Stimulated activated naive B cell treated with anti-CD40 and anti-IgM and Interleukin-4, amounts not matched to agents 10 μg/mL and 1 μg/mL and 100 μg/mL, for 72 hours (primary cell): ENCODE data around the gene FHIT.

Experiments used
- ATAC-seq, 2 donors: fragments of 150-1000 bp; cut with Tn5 transposase; replicated peaks; 2 replicates each; pipeline ENCODE4 v1.10.0; 2021; ENCODE audit warnings: moderate library complexity in 1 of 2
- DNase-seq: peaks from one replicate; pipeline ENCODE4 v3.0.0; 2021
- H3K27ac Mint-ChIP-seq: one replicate; pipeline ENCODE4 v1.8.0; 2022; ENCODE audit warnings: mild to moderate bottlenecking, mixed read lengths
- H3K27me3 Mint-ChIP-seq, 2 donors: one replicate each; pipeline ENCODE4 v1.8.0; 2022; ENCODE audit warnings: mixed read lengths in 2 of 2
- H3K36me3 Mint-ChIP-seq, 2 donors: one replicate each; pipeline ENCODE4 v1.8.0; 2022; ENCODE audit warnings: mixed read lengths in 2 of 2, mild to moderate bottlenecking in 1 of 2
- H3K4me1 Mint-ChIP-seq, 2 donors: one replicate each; pipeline ENCODE4 v1.8.0; 2022; ENCODE audit warnings: mixed read lengths in 2 of 2, mild to moderate bottlenecking in 1 of 2
- H3K4me3 Mint-ChIP-seq, 2 donors: one replicate each; pipeline ENCODE4 v1.8.0; 2022; ENCODE audit warnings: mild to moderate bottlenecking in 2 of 2, mixed read lengths in 2 of 2, moderate library complexity in 1 of 2
- H3K9me3 Mint-ChIP-seq, 2 donors: one replicate each; pipeline ENCODE4 v1.8.0; 2022; ENCODE audit warnings: mixed read lengths in 2 of 2, mild to moderate bottlenecking in 1 of 2

Gene FHIT

GRCh38 chr3:60528651-60529050 lies 722.6 kb downstream of the FHIT start:
- H3K36me3 Mint-ChIP-seq, result peaks cover 0 to 7% of the 10 kb centered on the region in 2 donors
- no peak overlapping the region for H3K4me3 Mint-ChIP-seq
- H3K27me3 Mint-ChIP-seq, result no peaks in the 10 kb centered on the region
- no peaks in the 10 kb centered on the region for H3K9me3 Mint-ChIP-seq
- peak; percentile 79 to 83 for ATAC-seq
- H3K27ac Mint-ChIP-seq, result no peak overlapping the region
- DNase-seq, result no peak
- peaks cover 8 to 10% of the 10 kb centered on the region in 2 donors for H3K4me1 Mint-ChIP-seq

GRCh38 chr3:60523536-60523935 lies 727.7 kb downstream of the FHIT start:
- DNase-seq (no peak), ATAC-seq (no peak)
- Mint-ChIP-seq H3K27ac (no peak overlapping the region), H3K4me1 (peaks cover 5 to 10% of the 10 kb centered on the region in 2 donors), H3K9me3 (peaks cover 2 to 4% of the 10 kb centered on the region in 2 donors), H3K27me3 (no peaks in the 10 kb centered on the region), H3K36me3 (peaks cover 5 to 13% of the 10 kb centered on the region in 2 donors), H3K4me3 (no peak overlapping the region)

GRCh38 chr3:60517134-60517533 lies 734.1 kb downstream of the FHIT start:
- Mint-ChIP-seq H3K27ac (no peak overlapping the region), H3K9me3 (no peaks in the 10 kb centered on the region), H3K4me3 (no peak overlapping the region), H3K36me3 (peaks cover 2 to 5% of the 10 kb centered on the region in 2 donors), H3K4me1 (peaks cover 3 to 6% of the 10 kb centered on the region in 2 donors), H3K27me3 (no peaks in the 10 kb centered on the region)
- DNase-seq (no peak), ATAC-seq (no peak)

GRCh38 chr3:60514866-60515265 lies 736.4 kb downstream of the FHIT start:
- no peaks in the 10 kb centered on the region for H3K9me3 Mint-ChIP-seq
- no peaks in the 10 kb centered on the region for H3K4me1 Mint-ChIP-seq
- DNase-seq (no peak), ATAC-seq (no peak)
- no peak overlapping the region for H3K4me3 Mint-ChIP-seq
- H3K27me3 Mint-ChIP-seq, result no peaks in the 10 kb centered on the region
- H3K36me3 Mint-ChIP-seq, result no peaks in the 10 kb centered on the region
- peak overlapping the region; percentile 11 for H3K27ac Mint-ChIP-seq

- H3K9me3 Mint-ChIP-seq, result no peaks in the 10 kb centered on the region
- no peaks in the 10 kb centered on the region for H3K27me3 Mint-ChIP-seq
- H3K4me1 Mint-ChIP-seq, result no peaks in the 10 kb centered on the region
- no peak for DNase-seq
- H3K36me3 Mint-ChIP-seq, result no peaks in the 10 kb centered on the region
- no peak overlapping the region for H3K27ac Mint-ChIP-seq
- no peak for ATAC-seq
- H3K4me3 Mint-ChIP-seq, result no peak overlapping the region
Observed at GRCh38 chr3:60514085-60514649, 737.1 kb downstream of the FHIT start.

- Mint-ChIP-seq H3K27ac (peak overlapping the region; percentile 1), H3K27me3 (no peaks in the 10 kb centered on the region), H3K4me3 (no peak overlapping the region), H3K9me3 (peaks cover 0 to 3% of the 10 kb centered on the region in 2 donors), H3K36me3 (no peaks in the 10 kb centered on the region), H3K4me1 (no peaks in the 10 kb centered on the region)
- no peak for DNase-seq
- no peak for ATAC-seq
Observed at GRCh38 chr3:60513241-60513640, 738.0 kb downstream of the FHIT start.

GRCh38 chr3:60512506-60512905 lies 738.7 kb downstream of the FHIT start:
- ATAC-seq, result no peak
- H3K9me3 Mint-ChIP-seq, result peaks cover 5 to 6% of the 10 kb centered on the region in 2 donors
- no peak for DNase-seq
- H3K36me3 Mint-ChIP-seq, result peaks cover 0 to 2% of the 10 kb centered on the region in 2 donors
- no peaks in the 10 kb centered on the region for H3K27me3 Mint-ChIP-seq
- H3K27ac Mint-ChIP-seq, result no peak overlapping the region
- H3K4me1 Mint-ChIP-seq, result peaks cover 5% of the 10 kb centered on the region in 2 donors
- no peak overlapping the region for H3K4me3 Mint-ChIP-seq

GRCh38 chr3:60509471-60509870 lies 741.8 kb downstream of the FHIT start:
- H3K27ac Mint-ChIP-seq, result no peak overlapping the region
- H3K9me3 Mint-ChIP-seq, result peaks cover 9 to 11% of the 10 kb centered on the region in 2 donors
- peaks cover 9 to 19% of the 10 kb centered on the region in 2 donors for H3K4me1 Mint-ChIP-seq
- DNase-seq (no peak), ATAC-seq (no peak)
- no peaks in the 10 kb centered on the region for H3K27me3 Mint-ChIP-seq
- peaks cover 7 to 10% of the 10 kb centered on the region in 2 donors for H3K36me3 Mint-ChIP-seq
- no peak overlapping the region for H3K4me3 Mint-ChIP-seq

- DNase-seq, result peak; percentile 73
- H3K9me3 Mint-ChIP-seq, result peaks cover 9 to 14% of the 10 kb centered on the region in 2 donors
Observed at GRCh38 chr3:60504827-60505457, 746.3 kb downstream of the FHIT start.

GRCh38 chr3:60501314-60501713 lies 749.9 kb downstream of the FHIT start:
- H3K27me3 Mint-ChIP-seq, result no peaks in the 10 kb centered on the region
- DNase-seq (no peak), ATAC-seq (no peak)
- peaks cover 2 to 14% of the 10 kb centered on the region in 2 donors for H3K4me1 Mint-ChIP-seq
- H3K27ac Mint-ChIP-seq, result no peak overlapping the region
- peaks cover 3 to 8% of the 10 kb centered on the region in 2 donors for H3K9me3 Mint-ChIP-seq
- peaks cover 2 to 9% of the 10 kb centered on the region in 2 donors for H3K36me3 Mint-ChIP-seq
- H3K4me3 Mint-ChIP-seq, result no peak overlapping the region

More at GRCh38 chr3:60504827-60505457, 746.3 kb downstream of the FHIT start:
- Mint-ChIP-seq H3K27ac (peak overlapping the region; percentile 56), H3K4me3 (no peak overlapping the region), H3K4me1 (peaks cover 11 to 19% of the 10 kb centered on the region in 2 donors), H3K27me3 (no peaks in the 10 kb centered on the region), H3K36me3 (peaks cover 7 to 10% of the 10 kb centered on the region in 2 donors)
- peak; percentile 95 to 97 for ATAC-seq

GRCh38 chr3:60497902-60498301 lies 753.4 kb downstream of the FHIT start:
- Mint-ChIP-seq H3K27ac (no peak overlapping the region), H3K4me1 (peaks cover 0 to 2% of the 10 kb centered on the region in 2 donors), H3K9me3 (peaks cover 3 to 11% of the 10 kb centered on the region in 2 donors), H3K4me3 (no peak overlapping the region), H3K27me3 (no peaks in the 10 kb centered on the region), H3K36me3 (peaks cover 2 to 4% of the 10 kb centered on the region in 2 donors)
- ATAC-seq, result no peak
- no peak for DNase-seq

- Mint-ChIP-seq H3K27ac (no peak overlapping the region), H3K4me1 (peaks cover 5 to 10% of the 10 kb centered on the region in 2 donors), H3K4me3 (no peak overlapping the region), H3K27me3 (no peaks in the 10 kb centered on the region), H3K36me3 (no peaks in the 10 kb centered on the region), H3K9me3 (peaks cover 0 to 2% of the 10 kb centered on the region in 2 donors)
- DNase-seq (no peak), ATAC-seq (no peak)
Observed at GRCh38 chr3:60490992-60491391, 760.3 kb downstream of the FHIT start.

GRCh38 chr3:60475096-60475495 lies 776.2 kb downstream of the FHIT start:
- peaks cover 2 to 4% of the 10 kb centered on the region in 2 donors for H3K9me3 Mint-ChIP-seq
- no peaks in the 10 kb centered on the region for H3K27me3 Mint-ChIP-seq
- ATAC-seq (no peak), DNase-seq (no peak)
- H3K27ac Mint-ChIP-seq, result no peak overlapping the region
- no peak overlapping the region for H3K4me3 Mint-ChIP-seq
- no peaks in the 10 kb centered on the region for H3K36me3 Mint-ChIP-seq
- no peaks in the 10 kb centered on the region for H3K4me1 Mint-ChIP-seq

GRCh38 chr3:60469481-60469880 lies 781.8 kb downstream of the FHIT start:
- peaks cover 3% of the 10 kb centered on the region in 2 donors for H3K36me3 Mint-ChIP-seq
- no peaks in the 10 kb centered on the region for H3K4me1 Mint-ChIP-seq
- DNase-seq (no peak), ATAC-seq (no peak)
- H3K4me3 Mint-ChIP-seq, result no peak overlapping the region
- H3K9me3 Mint-ChIP-seq, result peaks cover 17 to 24% of the 10 kb centered on the region in 2 donors
- H3K27me3 Mint-ChIP-seq, result no peaks in the 10 kb centered on the region
- no peak overlapping the region for H3K27ac Mint-ChIP-seq

GRCh38 chr3:60463685-60464084 lies 787.6 kb downstream of the FHIT start:
- Mint-ChIP-seq H3K4me3 (no peak overlapping the region), H3K9me3 (peaks cover 11 to 18% of the 10 kb centered on the region in 2 donors), H3K4me1 (no peaks in the 10 kb centered on the region), H3K36me3 (no peaks in the 10 kb centered on the region), H3K27ac (no peak overlapping the region), H3K27me3 (no peaks in the 10 kb centered on the region)
- no peak for DNase-seq
- no peak for ATAC-seq
